ENCODE data around the gene TTLL5.

GRCh38 chr14:75826599-75826998, 165.6 kb downstream of the TTLL5 start:
- TF ChIP-seq CUX1 (IDR thresholded peaks at IDR 0.05; ENCODE audit: insufficient replicate concordance, low read depth, low read length) (no peak), POLR2A (IDR thresholded peaks at IDR 0.05; ENCODE audit: low read depth, low read length) (no peak), CHD4 (IDR thresholded peaks at IDR 0.05) (no peak)
